Measurements from ENCODE around the gene PILRA.

DNA sequence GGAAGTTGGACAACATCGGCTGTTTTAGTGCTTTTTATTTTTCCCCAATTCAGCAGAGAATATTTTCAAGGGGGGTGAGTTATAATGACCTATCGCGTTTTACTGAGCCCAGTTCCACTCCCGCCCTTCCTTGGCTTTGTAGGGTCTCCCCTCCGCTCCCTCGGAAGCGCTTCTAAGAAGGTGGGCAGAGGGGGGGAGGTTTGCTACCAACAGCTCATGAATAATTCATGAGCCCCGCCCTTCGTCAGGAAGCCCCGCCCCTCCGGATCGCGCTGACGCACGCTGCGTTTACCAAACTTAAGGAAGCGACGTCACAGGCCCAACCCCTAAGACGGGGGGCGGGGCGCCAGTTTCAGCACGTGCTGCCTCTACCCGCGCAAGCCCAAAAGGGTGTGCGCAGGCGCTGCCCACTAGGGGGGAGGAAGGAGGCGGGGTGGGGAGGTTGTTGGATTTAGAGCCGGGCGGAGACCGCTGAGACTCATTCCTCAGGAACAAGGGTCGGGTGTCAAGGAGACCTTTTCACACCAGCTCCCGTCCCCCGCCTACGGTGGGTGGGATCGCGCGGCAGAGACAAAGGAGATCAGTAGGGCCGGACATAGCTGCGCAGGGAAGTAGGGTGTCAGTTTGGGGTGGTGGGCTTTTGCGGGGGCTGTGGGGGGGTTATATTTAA lies 55.8 kb downstream of the PILRA start:
- TF ChIP-seq, protein P1, sequence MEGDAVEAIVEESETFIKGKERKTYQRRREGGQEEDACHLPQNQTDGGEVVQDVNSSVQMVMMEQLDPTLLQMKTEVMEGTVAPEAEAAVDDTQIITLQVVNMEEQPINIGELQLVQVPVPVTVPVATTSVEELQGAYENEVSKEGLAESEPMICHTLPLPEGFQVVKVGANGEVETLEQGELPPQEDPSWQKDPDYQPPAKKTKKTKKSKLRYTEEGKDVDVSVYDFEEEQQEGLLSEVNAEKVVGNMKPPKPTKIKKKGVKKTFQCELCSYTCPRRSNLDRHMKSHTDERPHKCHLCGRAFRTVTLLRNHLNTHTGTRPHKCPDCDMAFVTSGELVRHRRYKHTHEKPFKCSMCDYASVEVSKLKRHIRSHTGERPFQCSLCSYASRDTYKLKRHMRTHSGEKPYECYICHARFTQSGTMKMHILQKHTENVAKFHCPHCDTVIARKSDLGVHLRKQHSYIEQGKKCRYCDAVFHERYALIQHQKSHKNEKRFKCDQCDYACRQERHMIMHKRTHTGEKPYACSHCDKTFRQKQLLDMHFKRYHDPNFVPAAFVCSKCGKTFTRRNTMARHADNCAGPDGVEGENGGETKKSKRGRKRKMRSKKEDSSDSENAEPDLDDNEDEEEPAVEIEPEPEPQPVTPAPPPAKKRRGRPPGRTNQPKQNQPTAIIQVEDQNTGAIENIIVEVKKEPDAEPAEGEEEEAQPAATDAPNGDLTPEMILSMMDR (IDR thresholded peaks at IDR 0.05): peak in 3 of 5 experiments; percentile 37 to 86 (median 78)
- TF ChIP-seq POLR2A (IDR thresholded peaks at IDR 0.05) (peak; percentile 70 to 86), EP300 (IDR thresholded peaks at IDR 0.05) (peak; percentile 99)

All from tibial nerve (tissue), 4 donors.